Natural killer cell (primary cell): ENCODE data around the gene ACP7. TPM values are rescaled to one million over a fixed set of nuclear protein-coding genes. Genes with fewer than 3 reads are reported as not detected.

ENCODE experiments used
- ATAC-seq, 3 donors: fragments of 150-1000 bp in 2 of 3; fragments of 200-7000 bp in 1 of 3; cut with Tn5 transposase; 1 replicate in 1 of 3; 2 replicates in 2 of 3; pipeline ENCODE4 v1.10.0; 2021; ENCODE audit warnings: mild to moderate bottlenecking in 2 of 3, moderate library complexity in 2 of 3
- DNase-seq, 2 donors: peaks; one replicate each; pipeline versions ENCODE4 v3.0.0 to v3.0.0-alpha.2; 2013 to 2021; ENCODE audit warnings: mixed read lengths in 1 of 2
- H3K27ac ChIP-seq: one replicate; pipeline ENCODE4 v1.5.1; 2013; ENCODE audit warnings: mild to moderate bottlenecking, low read length
- H3K27me3 ChIP-seq: one replicate; pipeline ENCODE4 v1.6.1; 2013; ENCODE audit warnings: low read length; ENCODE audit not compliant: control insufficient read depth, insufficient read depth
- H3K36me3 ChIP-seq: one replicate; pipeline ENCODE4 v1.6.1; 2013; ENCODE audit warnings: low read length; ENCODE audit not compliant: control insufficient read depth, insufficient read depth
- H3K4me1 ChIP-seq: one replicate; pipeline ENCODE4 v1.6.1; 2013; ENCODE audit warnings: low read length; ENCODE audit not compliant: control insufficient read depth, insufficient read depth
- H3K4me3 ChIP-seq: one replicate; pipeline ENCODE4 v1.5.1; 2013; ENCODE audit warnings: low read length
- H3K9me3 ChIP-seq: one replicate; pipeline ENCODE4 v1.6.1; 2013; ENCODE audit warnings: low read length; ENCODE audit not compliant: control insufficient read depth, insufficient read depth
- H3K27ac Mint-ChIP-seq, 2 donors: one replicate each; pipeline ENCODE4 v1.8.0; 2022; ENCODE audit warnings: mild to moderate bottlenecking in 2 of 2, mixed read lengths in 2 of 2, moderate library complexity in 1 of 2
- H3K27me3 Mint-ChIP-seq, 2 donors: one replicate each; pipeline ENCODE4 v1.8.0; 2022; ENCODE audit warnings: low read depth in 2 of 2, mixed read lengths in 2 of 2
- H3K36me3 Mint-ChIP-seq: one replicate; pipeline ENCODE4 v1.8.0; 2022; ENCODE audit warnings: mixed read lengths
- H3K4me1 Mint-ChIP-seq, 2 donors: one replicate each; pipeline ENCODE4 v1.8.0; 2022; ENCODE audit warnings: mixed read lengths in 2 of 2
- H3K4me3 Mint-ChIP-seq: one replicate; pipeline ENCODE4 v1.8.0; 2022; ENCODE audit warnings: mild to moderate bottlenecking, moderate library complexity, mixed read lengths
- H3K9me3 Mint-ChIP-seq, 2 donors: one replicate each; pipeline ENCODE4 v1.8.0; 2022; ENCODE audit warnings: mixed read lengths in 2 of 2
- WGBS: methylation state at CpG from one replicate; pipeline ENCODE4 v1.1.7; 2013; ENCODE audit warnings: missing lambda C conversion rate; ENCODE audit not compliant: insufficient coverage; 5-methylcytosine and 5-hydroxymethylcytosine counted together
- intact Hi-C: fragments of 100-400 bp; cut with micrococcal nuclease; formaldehyde crosslinking; loops from one replicate; pipeline ENCODE4 v1.14.2; 2022
- total RNA-seq, 4 donors: library from RNA; stranded (reverse); fragments of 120-200 nt in 1 of 4; gene quantifications; one replicate each; pipeline versions ENCODE4 v1.2.3 to v1.2.4, GENCODE V29; 2013 to 2022
- TF ChIP-seq, protein P1 (sequence below): fragments of 200-600 bp; IDR thresholded peaks from one replicate; pipeline ENCODE4 v1.8.0; 2022; ENCODE audit warnings: antibody characterized with exemption

Gene ACP7
- total RNA-seq, 3 donors from 2014 or later (not counting 1 experiment from before 2014, with no cell fraction given): not detected

DNA sequence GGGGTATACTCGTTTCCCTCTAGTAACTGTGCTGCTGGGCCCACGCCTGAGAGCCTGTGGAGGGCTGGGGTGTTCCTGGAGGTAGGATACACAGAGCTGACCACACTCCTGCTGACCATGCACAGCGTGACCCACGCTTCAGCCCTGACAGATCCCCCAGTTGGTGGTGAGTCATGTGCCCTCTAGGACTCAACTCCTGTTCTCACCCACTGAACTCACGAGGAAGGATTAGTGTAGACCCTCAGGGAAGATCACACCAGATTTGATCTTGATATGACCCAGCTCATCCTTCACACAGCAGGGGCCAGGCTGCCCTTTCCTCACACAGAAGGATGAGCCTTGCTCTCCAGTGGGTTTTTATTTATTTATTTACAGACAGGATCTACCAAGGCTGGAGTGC lies 13.3 kb upstream of the ACP7 start:
- intact Hi-C loops: no loop called here
- no peaks in the 10 kb centered on the region for H3K36me3 Mint-ChIP-seq
- Histone ChIP-seq H3K4me1 (peaks cover 25% of the 10 kb centered on the region), H3K27me3 (no peaks in the 10 kb centered on the region), H3K36me3 (no peaks in the 10 kb centered on the region), H3K4me3 (no peak overlapping the region), H3K27ac (no peak overlapping the region), H3K9me3 (no peaks in the 10 kb centered on the region)
- no peaks in the 10 kb centered on the region for H3K9me3 Mint-ChIP-seq
- peaks cover 18 to 20% of the 10 kb centered on the region in 2 donors for H3K4me1 Mint-ChIP-seq
- WGBS: 85% methylated on average over 5 of the region's 5 CpGs
- no peak overlapping the region for H3K4me3 Mint-ChIP-seq
- H3K27ac Mint-ChIP-seq: peak overlapping the region in 1 of 2 donors; percentile 49
- peaks cover 0 to 2% of the 10 kb centered on the region in 2 donors for H3K27me3 Mint-ChIP-seq
- DNase-seq: no peak
- ATAC-seq: no peak
- TF ChIP-seq, protein P1, sequence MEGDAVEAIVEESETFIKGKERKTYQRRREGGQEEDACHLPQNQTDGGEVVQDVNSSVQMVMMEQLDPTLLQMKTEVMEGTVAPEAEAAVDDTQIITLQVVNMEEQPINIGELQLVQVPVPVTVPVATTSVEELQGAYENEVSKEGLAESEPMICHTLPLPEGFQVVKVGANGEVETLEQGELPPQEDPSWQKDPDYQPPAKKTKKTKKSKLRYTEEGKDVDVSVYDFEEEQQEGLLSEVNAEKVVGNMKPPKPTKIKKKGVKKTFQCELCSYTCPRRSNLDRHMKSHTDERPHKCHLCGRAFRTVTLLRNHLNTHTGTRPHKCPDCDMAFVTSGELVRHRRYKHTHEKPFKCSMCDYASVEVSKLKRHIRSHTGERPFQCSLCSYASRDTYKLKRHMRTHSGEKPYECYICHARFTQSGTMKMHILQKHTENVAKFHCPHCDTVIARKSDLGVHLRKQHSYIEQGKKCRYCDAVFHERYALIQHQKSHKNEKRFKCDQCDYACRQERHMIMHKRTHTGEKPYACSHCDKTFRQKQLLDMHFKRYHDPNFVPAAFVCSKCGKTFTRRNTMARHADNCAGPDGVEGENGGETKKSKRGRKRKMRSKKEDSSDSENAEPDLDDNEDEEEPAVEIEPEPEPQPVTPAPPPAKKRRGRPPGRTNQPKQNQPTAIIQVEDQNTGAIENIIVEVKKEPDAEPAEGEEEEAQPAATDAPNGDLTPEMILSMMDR: no peak

DNA sequence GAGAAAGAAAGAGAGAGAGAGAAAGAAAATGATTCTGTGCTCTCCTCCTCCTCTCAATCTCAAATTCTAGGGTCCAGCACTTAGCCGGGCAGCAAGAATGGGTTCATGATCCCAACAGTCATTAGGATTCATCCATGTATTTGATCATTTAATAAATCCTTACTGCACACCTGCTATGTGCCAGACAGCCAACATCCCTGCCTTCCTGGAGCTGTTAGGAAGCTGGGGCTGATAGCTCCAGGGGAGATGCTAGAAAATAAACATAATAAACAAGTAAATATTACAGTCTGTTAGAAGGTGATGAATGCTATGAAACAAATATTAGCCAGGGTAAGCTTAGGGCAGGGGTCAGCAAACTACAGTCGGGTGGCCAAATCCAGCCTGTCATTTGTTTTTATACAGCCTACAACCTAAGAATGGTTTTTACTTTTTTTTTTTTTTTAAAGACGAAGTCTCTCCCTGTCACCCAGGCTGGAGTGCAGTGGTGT lies 9.9 kb upstream of the ACP7 start:
- H3K36me3 ChIP-seq: no peaks in the 10 kb centered on the region
- intact Hi-C loops: no loop called here
- peak overlapping the region; percentile 79 for H3K27ac ChIP-seq
- no peak for ATAC-seq
- peaks cover 18 to 20% of the 10 kb centered on the region in 2 donors for H3K4me1 Mint-ChIP-seq
- peaks cover 25% of the 10 kb centered on the region for H3K4me1 ChIP-seq
- no peaks in the 10 kb centered on the region for H3K27me3 ChIP-seq
- peak overlapping the region; percentile 82 for H3K4me3 Mint-ChIP-seq
- no peaks in the 10 kb centered on the region for H3K36me3 Mint-ChIP-seq
- no peaks in the 10 kb centered on the region for H3K9me3 Mint-ChIP-seq
- H3K27me3 Mint-ChIP-seq: peaks cover 0 to 5% of the 10 kb centered on the region in 2 donors
- H3K4me3 ChIP-seq: no peak overlapping the region
- WGBS: 100% methylated on average over 2 of the region's 3 CpGs
- peak in 1 of 2 donors; percentile 31 for DNase-seq
- no peaks in the 10 kb centered on the region for H3K9me3 ChIP-seq
- TF ChIP-seq, protein P1: no peak
- H3K27ac Mint-ChIP-seq: peak overlapping the region; percentile 91 to 96

DNA sequence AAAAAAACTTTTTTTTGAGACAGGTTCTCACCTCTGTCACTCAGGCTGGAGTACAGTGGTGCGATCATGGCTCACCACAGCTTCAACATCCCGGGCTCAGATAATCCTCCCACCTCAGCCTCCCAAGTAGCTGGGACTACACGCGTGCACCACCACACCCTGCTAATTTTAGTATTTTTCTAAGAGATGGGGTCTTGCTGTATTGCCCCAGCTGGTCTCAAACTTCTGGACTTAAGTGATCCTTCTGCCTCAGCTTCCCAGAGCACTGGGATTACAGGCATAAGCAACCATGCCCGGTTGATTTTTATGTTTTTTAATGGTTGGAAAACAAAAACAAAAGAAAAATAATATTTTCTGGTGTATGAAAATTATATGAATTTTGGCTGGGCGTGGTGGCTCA lies 9.2 kb upstream of the ACP7 start:
- Mint-ChIP-seq H3K36me3 (no peaks in the 10 kb centered on the region), H3K4me1 (peaks cover 18 to 20% of the 10 kb centered on the region in 2 donors), H3K9me3 (no peaks in the 10 kb centered on the region), H3K4me3 (no peak overlapping the region), H3K27me3 (peaks cover 0 to 5% of the 10 kb centered on the region in 2 donors), H3K27ac (peak overlapping the region; percentile 36 to 96)
- Histone ChIP-seq H3K27me3 (no peaks in the 10 kb centered on the region), H3K27ac (no peak overlapping the region), H3K4me1 (peaks cover 25% of the 10 kb centered on the region), H3K4me3 (no peak overlapping the region), H3K9me3 (no peaks in the 10 kb centered on the region), H3K36me3 (no peaks in the 10 kb centered on the region)
- intact Hi-C loops: no loop called here
- no peak for DNase-seq
- ATAC-seq: no peak
- TF ChIP-seq, protein P1: no peak
- WGBS: 95% methylated on average over 6 of the region's 6 CpGs

DNA sequence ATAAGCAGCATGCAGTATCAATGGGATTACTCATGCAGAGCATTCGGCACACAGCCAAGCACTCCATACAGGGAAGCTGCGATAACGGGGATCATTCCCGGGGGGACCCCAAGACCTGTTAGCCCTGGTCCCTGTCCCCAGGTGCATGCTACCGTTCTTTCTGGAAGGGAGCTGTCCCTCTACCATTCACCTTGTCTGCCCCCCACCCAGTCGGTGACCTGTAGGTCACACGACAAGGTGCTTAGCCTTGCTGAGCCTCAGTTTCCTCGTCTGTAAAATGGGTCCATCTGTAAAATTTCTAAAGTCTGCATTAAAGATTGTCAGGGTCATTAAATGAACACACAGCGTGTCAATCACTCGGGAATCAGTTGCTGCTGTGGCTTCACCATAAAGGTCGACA lies 6.8 kb upstream of the ACP7 start:
- Histone ChIP-seq H3K36me3 (no peaks in the 10 kb centered on the region), H3K4me1 (peaks cover 24% of the 10 kb centered on the region), H3K27me3 (peaks cover 1% of the 10 kb centered on the region), H3K27ac (no peak overlapping the region), H3K4me3 (no peak overlapping the region), H3K9me3 (no peaks in the 10 kb centered on the region)
- WGBS: 92% methylated on average over 11 of the region's 11 CpGs
- ATAC-seq (no peak), DNase-seq (no peak)
- Mint-ChIP-seq H3K36me3 (no peaks in the 10 kb centered on the region), H3K4me1 (peaks cover 14 to 19% of the 10 kb centered on the region in 2 donors), H3K27me3 (peaks cover 9 to 13% of the 10 kb centered on the region in 2 donors), H3K27ac (no peak overlapping the region), H3K9me3 (no peaks in the 10 kb centered on the region), H3K4me3 (no peak overlapping the region)
- TF ChIP-seq, protein P1: no peak
- intact Hi-C loops: no loop called here
